CD4-positive, alpha-beta memory T cell (primary cell): ENCODE results near the gene SEC24C. TPM values are rescaled to one million over a fixed set of nuclear protein-coding genes. Genes with fewer than 3 reads are reported as not detected.

Source experiments
- CTCF ChIA-PET: fragments of 350-600 bp; sonication (Branson Sonifier 250); formaldehyde crosslinking; loops from one replicate; lab custom pipeline; 2021; ENCODE audit warnings: inconsistent platforms; ENCODE audit not compliant: partially characterized antibody; lab: Charles Lee
- POLR2A ChIA-PET: fragments of 350-600 bp; sonication (Branson Sonifier 250); formaldehyde crosslinking; loops from one replicate; lab custom pipeline; 2021; ENCODE audit not compliant: partially characterized antibody; lab: Charles Lee
- DNase-seq, 5 donors: peaks; one replicate each; pipeline versions ENCODE4 v3.0.0 to v3.0.0-alpha.2; 2020 to 2022; ENCODE audit warnings: mixed read lengths in 1 of 5
- H3K27ac ChIP-seq: one replicate; pipeline ENCODE4 v1.7.0; 2013; ENCODE audit warnings: low read depth, low read length
- H3K27me3 ChIP-seq: 2 replicates; pipeline ENCODE4 v1.7.0; 2013; ENCODE audit warnings: mild to moderate bottlenecking, low read length, moderate library complexity; ENCODE audit not compliant: insufficient read depth
- H3K36me3 ChIP-seq: 2 replicates; pipeline ENCODE4 v1.7.0; 2013; ENCODE audit warnings: mild to moderate bottlenecking, low read length, moderate library complexity; ENCODE audit not compliant: insufficient read depth
- H3K4me1 ChIP-seq: 2 replicates; pipeline ENCODE4 v1.7.0; 2013; ENCODE audit warnings: mild to moderate bottlenecking, low read length, moderate library complexity; ENCODE audit not compliant: insufficient read depth
- H3K4me3 ChIP-seq, 2 donors: one replicate each; pipeline ENCODE4 v1.7.0; 2013; ENCODE audit warnings: low read length in 2 of 2, mild to moderate bottlenecking in 1 of 2
- H3K9me3 ChIP-seq, 2 donors: one replicate each; pipeline ENCODE4 v1.7.0; 2013; ENCODE audit warnings: low read length in 2 of 2, control low read depth in 1 of 2; ENCODE audit not compliant: control insufficient read depth in 1 of 2
- H3K27ac Mint-ChIP-seq, 7 donors: one replicate each; pipeline ENCODE4 v1.8.0; 2020 to 2021; ENCODE audit warnings: mixed read lengths in 7 of 7, mild to moderate bottlenecking in 6 of 7, inconsistent platforms in 3 of 7, moderate library complexity in 3 of 7
- H3K27me3 Mint-ChIP-seq, 2 donors: one replicate each; pipeline ENCODE4 v1.8.0; 2020 to 2021; ENCODE audit warnings: mixed read lengths in 2 of 2
- H3K36me3 Mint-ChIP-seq, 2 donors: one replicate each; pipeline ENCODE4 v1.8.0; 2020 to 2021; ENCODE audit warnings: mixed read lengths in 2 of 2, inconsistent platforms in 1 of 2, mild to moderate bottlenecking in 1 of 2
- H3K4me1 Mint-ChIP-seq, 4 donors: one replicate each; pipeline ENCODE4 v1.8.0; 2020 to 2021; ENCODE audit warnings: mixed read lengths in 4 of 4, mild to moderate bottlenecking in 1 of 4
- H3K4me3 Mint-ChIP-seq, 8 donors: one replicate each; pipeline ENCODE4 v1.8.0; 2020 to 2021; ENCODE audit warnings: mixed read lengths in 8 of 8, mild to moderate bottlenecking in 7 of 8, moderate library complexity in 6 of 8, inconsistent platforms in 3 of 8
- H3K9me3 Mint-ChIP-seq, 8 donors: one replicate each; pipeline ENCODE4 v1.8.0; 2020 to 2021; ENCODE audit warnings: mixed read lengths in 8 of 8, mild to moderate bottlenecking in 5 of 8, inconsistent platforms in 3 of 8, moderate library complexity in 1 of 8
- intact Hi-C: fragments of 100-400 bp; cut with micrococcal nuclease; formaldehyde crosslinking; loops from one replicate; pipeline ENCODE4 v1.15.1; 2023
- polyA plus RNA-seq, 2 donors: library from polyadenylated mRNA; unstranded; fragments of 300-500 nt; fragmentation: Illumina TruSeq; gene quantifications; one replicate each; pipeline ENCODE4 v1.2.3, GENCODE V29; 2021
- total RNA-seq, 2 experiments: library from RNA; stranded (reverse); gene quantifications; one replicate each; pipeline ENCODE4 v1.2.3, GENCODE V29; 2021

Gene SEC24C
- total and polyA plus RNA-seq, 4 experiments from 2014 or later: 32.5 to 127 (median 97.5) TPM

DNA sequence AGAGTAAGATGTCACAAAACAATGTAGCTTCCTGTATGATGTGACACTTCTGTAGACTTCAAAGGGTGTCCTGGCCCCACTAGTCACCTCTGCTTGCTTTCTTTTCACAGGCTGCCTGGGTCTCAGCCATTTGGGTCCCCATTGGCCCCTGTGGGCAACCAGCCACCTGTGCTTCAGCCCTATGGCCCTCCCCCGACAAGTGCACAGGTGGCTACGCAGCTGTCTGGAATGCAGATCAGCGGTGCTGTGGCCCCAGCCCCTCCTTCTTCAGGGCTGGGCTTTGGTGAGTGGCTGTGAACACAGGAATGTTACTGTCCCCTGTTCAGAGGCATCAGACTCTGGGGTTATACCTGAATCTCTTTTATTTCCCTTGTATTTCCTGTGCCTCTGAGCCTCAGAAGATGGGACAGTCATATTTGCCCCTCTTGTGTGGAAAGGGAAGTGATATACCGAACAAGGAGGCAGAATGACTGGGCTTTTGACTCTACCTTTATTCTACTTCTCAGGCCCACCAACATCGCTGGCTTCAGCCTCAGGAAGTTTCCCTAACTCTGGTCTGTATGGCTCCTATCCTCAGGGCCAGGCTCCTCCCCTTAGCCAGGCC lies 15.4 kb downstream of the SEC24C start:
- DNase-seq: peak; percentile 70 to 92 (median 73)
- Mint-ChIP-seq H3K4me3 (peak overlapping the region; percentile 26 to 79 (median 61)), H3K4me1 (peaks cover 29 to 64% (median 50%) of the 10 kb centered on the region in 4 donors), H3K27me3 (no peaks in the 10 kb centered on the region), H3K9me3 (no peaks in the 10 kb centered on the region), H3K27ac (peak overlapping the region; percentile 76 to 93 (median 90)), H3K36me3 (peaks cover 50 to 71% of the 10 kb centered on the region in 2 donors)
- POLR2A ChIA-PET: interaction anchor here (0.9 to 6.4 kb wide), 10 partner anchors 9 to 30 kb away, joined by 3 to 73 read pairs (median 5); partner anchors contain the start of genes CHCHD1 and SEC24C
- Histone ChIP-seq H3K36me3 (peaks cover 50% of the 10 kb centered on the region), H3K4me3 (peak overlapping the region in 1 of 2 donors; percentile 42), H3K27me3 (no peaks in the 10 kb centered on the region), H3K9me3 (no peaks in the 10 kb centered on the region), H3K27ac (peak overlapping the region; percentile 48), H3K4me1 (peaks cover 62% of the 10 kb centered on the region)
- CTCF ChIA-PET: interaction anchor here (0.7 to 5.8 kb wide), 3 partner anchors 10 to 180 kb away, joined by 3 to 50 read pairs (median 6); a partner anchor contains a TSS
- intact Hi-C loops: loop anchor here (1.0 kb wide), 1 partner anchor 13 kb away; a partner anchor contains a TSS

DNA sequence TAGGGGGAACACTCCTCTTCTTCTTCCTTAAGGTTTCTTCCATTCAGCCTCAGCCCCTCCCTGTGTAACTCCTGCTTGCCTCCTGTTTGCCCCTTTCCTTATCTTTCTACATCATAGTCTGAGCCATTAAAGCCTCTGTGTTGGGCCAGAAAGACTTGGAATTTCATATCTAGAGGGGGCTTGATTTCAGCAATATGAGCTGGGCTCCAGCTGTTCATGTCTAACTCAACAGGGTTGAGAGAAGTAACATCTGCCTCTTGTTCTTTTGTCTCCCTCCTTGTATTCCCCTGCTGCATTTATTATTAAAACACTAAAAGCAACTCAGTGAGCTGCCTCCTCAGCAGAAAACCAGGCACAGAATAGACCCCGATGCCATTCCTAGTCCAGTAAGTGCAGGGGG lies 17.6 kb downstream of the SEC24C start:
- Mint-ChIP-seq H3K36me3 (peaks cover 62 to 84% of the 10 kb centered on the region in 2 donors), H3K4me3 (no peak overlapping the region), H3K27ac (peak overlapping the region; percentile 42 to 87 (median 74)), H3K9me3 (peaks cover 0 to under 1% (median 0%) of the 10 kb centered on the region in 8 donors), H3K27me3 (no peaks in the 10 kb centered on the region), H3K4me1 (peaks cover 25 to 53% (median 43%) of the 10 kb centered on the region in 4 donors)
- H3K27ac ChIP-seq: no peak overlapping the region
- DNase-seq: no peak
- no peaks in the 10 kb centered on the region for H3K27me3 ChIP-seq
- peaks cover 69% of the 10 kb centered on the region for H3K36me3 ChIP-seq
- H3K4me3 ChIP-seq: no peak overlapping the region
- POLR2A ChIA-PET: interaction anchor here (1.3 to 6.4 kb wide), 2 partner anchors 10 to 31 kb away, joined by 5 to 73 read pairs; a partner anchor contains a TSS
- CTCF ChIA-PET: interaction anchor here (1.3 to 1.8 kb wide), 2 partner anchors 8 to 10 kb away, joined by 3 to 10 read pairs; a partner anchor contains a TSS
- no peaks in the 10 kb centered on the region for H3K9me3 ChIP-seq
- intact Hi-C loops: no loop called here
- peaks cover 58% of the 10 kb centered on the region for H3K4me1 ChIP-seq

DNA sequence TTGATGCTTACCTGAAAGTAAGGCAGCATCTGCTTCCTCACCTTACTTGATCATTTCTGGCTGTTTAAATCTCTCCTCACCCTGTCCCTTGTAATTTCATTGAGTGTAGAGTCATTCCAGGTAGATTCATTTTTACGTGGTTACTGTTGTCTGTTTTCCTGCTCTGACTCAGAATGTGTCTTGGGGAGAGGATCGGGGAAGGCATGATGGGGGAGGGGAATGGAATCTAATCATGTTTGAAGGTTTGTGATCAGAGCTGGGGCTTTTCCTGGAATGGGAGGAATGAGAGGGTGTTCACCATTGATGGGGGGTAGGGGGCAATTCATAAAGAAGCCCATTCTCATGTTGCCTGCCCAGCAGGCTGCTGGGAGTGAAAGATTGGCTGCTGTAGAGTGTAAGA lies 18.7 kb downstream of the SEC24C start:
- peaks cover 25 to 48% (median 37%) of the 10 kb centered on the region in 4 donors for H3K4me1 Mint-ChIP-seq
- H3K27me3 Mint-ChIP-seq: no peaks in the 10 kb centered on the region
- POLR2A ChIA-PET: interaction anchor here (1.0 to 6.4 kb wide), 3 partner anchors 9 to 23 kb away, joined by 3 to 73 read pairs (median 3); a partner anchor contains a TSS
- no peak for DNase-seq
- H3K4me1 ChIP-seq: peaks cover 51% of the 10 kb centered on the region
- peaks cover 0 to 2% (median 0%) of the 10 kb centered on the region in 8 donors for H3K9me3 Mint-ChIP-seq
- peaks cover 69 to 86% of the 10 kb centered on the region in 2 donors for H3K36me3 Mint-ChIP-seq
- intact Hi-C loops: no loop called here
- H3K4me3 ChIP-seq: no peak overlapping the region
- H3K36me3 ChIP-seq: peaks cover 70% of the 10 kb centered on the region
- H3K9me3 ChIP-seq: no peaks in the 10 kb centered on the region
- H3K27ac Mint-ChIP-seq: peak overlapping the region; percentile 73 to 92 (median 85)
- CTCF ChIA-PET: interaction anchor here (1.2 to 11.0 kb wide), 4 partner anchors 9 to 18 kb away, joined by 3 to 101 read pairs (median 6); partner anchors contain the start of gene CHCHD1
- peak overlapping the region; percentile 45 for H3K27ac ChIP-seq
- no peak overlapping the region for H3K4me3 Mint-ChIP-seq
- H3K27me3 ChIP-seq: no peaks in the 10 kb centered on the region

DNA sequence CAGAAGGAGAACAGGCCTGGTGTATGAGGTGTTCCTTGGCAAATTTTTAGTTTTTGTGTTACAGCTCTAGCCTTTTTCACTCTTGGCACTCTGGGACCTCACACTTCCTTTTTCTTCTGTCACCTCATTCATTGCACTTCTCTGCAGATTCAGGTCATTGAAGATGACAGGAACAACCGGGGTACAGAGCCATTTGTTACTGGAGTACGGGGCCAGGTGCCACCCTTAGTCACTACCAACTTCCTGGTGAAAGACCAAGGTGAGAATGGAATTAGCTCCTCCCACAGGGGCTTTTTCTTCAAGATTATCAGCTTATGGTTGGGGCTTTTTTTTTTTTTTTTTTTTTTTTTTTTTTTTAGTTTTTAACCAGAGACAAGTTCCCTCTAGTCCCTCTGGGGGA lies 19.2 kb downstream of the SEC24C start:
- H3K27ac Mint-ChIP-seq: peak overlapping the region in 6 of 7 donors; percentile 73 to 92 (median 86)
- H3K4me3 ChIP-seq: no peak overlapping the region
- intact Hi-C loops: no loop called here
- peak in 2 of 5 donors; percentile 38 to 81 for DNase-seq
- peaks cover 70% of the 10 kb centered on the region for H3K36me3 ChIP-seq
- POLR2A ChIA-PET: interaction anchor here (1.0 to 6.4 kb wide), 3 partner anchors 9 to 22 kb away, joined by 3 to 73 read pairs (median 3); a partner anchor contains a TSS
- no peaks in the 10 kb centered on the region for H3K27me3 Mint-ChIP-seq
- H3K27ac ChIP-seq: peak overlapping the region; percentile 45
- H3K9me3 Mint-ChIP-seq: peaks cover 0 to 2% (median 0%) of the 10 kb centered on the region in 8 donors
- H3K36me3 Mint-ChIP-seq: peaks cover 69 to 89% of the 10 kb centered on the region in 2 donors
- H3K4me1 Mint-ChIP-seq: peaks cover 22 to 47% (median 34%) of the 10 kb centered on the region in 4 donors
- peaks cover 51% of the 10 kb centered on the region for H3K4me1 ChIP-seq
- no peaks in the 10 kb centered on the region for H3K27me3 ChIP-seq
- H3K4me3 Mint-ChIP-seq: no peak overlapping the region
- no peaks in the 10 kb centered on the region for H3K9me3 ChIP-seq
- CTCF ChIA-PET: interaction anchor here (1.2 to 11.0 kb wide), 4 partner anchors 8 to 19 kb away, joined by 3 to 101 read pairs (median 8); partner anchors contain the start of gene CHCHD1

DNA sequence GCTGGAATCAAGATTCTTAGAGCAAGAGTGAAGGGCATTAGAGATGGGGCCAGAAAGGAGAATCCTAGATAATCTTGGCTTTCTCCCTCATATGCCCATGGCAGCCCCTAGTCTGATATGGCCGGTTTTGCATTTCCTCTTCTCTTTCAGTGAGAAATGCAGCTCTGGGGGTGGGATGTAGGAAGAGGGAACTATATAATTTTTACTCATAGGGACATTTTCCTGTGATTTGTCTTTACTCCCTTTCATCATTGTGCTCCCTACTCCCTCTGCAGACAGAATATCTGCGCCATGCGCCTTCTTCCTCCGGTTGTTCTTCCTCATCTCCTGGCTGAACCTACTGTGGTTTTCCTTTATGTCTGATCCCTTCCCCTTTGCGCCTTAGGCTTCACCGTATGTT lies 20.9 kb downstream of the SEC24C start:
- Histone ChIP-seq H3K4me1 (peaks cover 47% of the 10 kb centered on the region), H3K27me3 (no peaks in the 10 kb centered on the region), H3K36me3 (peaks cover 76% of the 10 kb centered on the region), H3K4me3 (no peak overlapping the region), H3K9me3 (no peaks in the 10 kb centered on the region), H3K27ac (no peak overlapping the region)
- H3K4me1 Mint-ChIP-seq: peaks cover 19 to 47% (median 33%) of the 10 kb centered on the region in 4 donors
- peak overlapping the region in 1 of 8 donors; percentile 33 for H3K4me3 Mint-ChIP-seq
- peaks cover 0 to 2% (median 0%) of the 10 kb centered on the region in 8 donors for H3K9me3 Mint-ChIP-seq
- no peaks in the 10 kb centered on the region for H3K27me3 Mint-ChIP-seq
- DNase-seq: no peak
- peaks cover 75 to 91% of the 10 kb centered on the region in 2 donors for H3K36me3 Mint-ChIP-seq
- intact Hi-C loops: no loop called here
- ChIA-PET CTCF (interaction anchor here (0.6 to 11.0 kb wide), 3 partner anchors 9 to 24 kb away, joined by 3 to 101 read pairs (median 5); partner anchors contain the start of gene CHCHD1), POLR2A (no interaction called here)
- H3K27ac Mint-ChIP-seq: peak overlapping the region in 5 of 7 donors; percentile 31 to 87 (median 54)

DNA sequence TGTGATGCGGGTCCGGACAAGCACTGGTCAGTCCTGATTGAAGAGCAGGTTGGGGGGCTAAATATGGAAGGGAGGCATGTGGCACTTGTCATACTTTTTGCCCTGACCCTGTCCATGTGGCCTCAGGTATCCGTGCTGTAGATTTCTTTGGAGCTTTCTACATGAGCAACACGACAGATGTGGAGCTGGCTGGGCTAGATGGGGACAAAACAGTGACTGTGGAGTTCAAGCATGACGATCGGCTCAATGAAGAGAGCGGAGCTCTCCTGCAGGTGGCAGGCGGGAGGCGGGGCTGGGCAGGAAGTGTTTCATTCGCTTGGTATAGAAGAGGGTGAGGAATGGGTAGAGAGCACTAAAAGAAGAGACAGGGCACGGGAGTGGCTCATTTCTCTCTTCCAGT lies 24.7 kb downstream of the SEC24C start:
- POLR2A ChIA-PET: interaction anchor here (1.1 to 10.1 kb wide), 11 partner anchors 10 to 110 kb away, joined by 3 to 286 read pairs (median 6); partner anchors contain the start of genes CHCHD1, SEC24C and ZSWIM8
- Histone ChIP-seq H3K27me3 (no peaks in the 10 kb centered on the region), H3K27ac (peak overlapping the region; percentile 50), H3K4me1 (peaks cover 36% of the 10 kb centered on the region), H3K36me3 (peaks cover 48% of the 10 kb centered on the region), H3K4me3 (no peak overlapping the region), H3K9me3 (no peaks in the 10 kb centered on the region)
- H3K36me3 Mint-ChIP-seq: peaks cover 46 to 84% of the 10 kb centered on the region in 2 donors
- H3K4me3 Mint-ChIP-seq: peak overlapping the region in 6 of 8 donors; percentile 4 to 73 (median 40)
- peak overlapping the region; percentile 42 to 87 (median 78) for H3K27ac Mint-ChIP-seq
- H3K9me3 Mint-ChIP-seq: peaks cover 0 to 2% (median 0%) of the 10 kb centered on the region in 8 donors
- no peaks in the 10 kb centered on the region for H3K27me3 Mint-ChIP-seq
- peaks cover 17 to 53% (median 29%) of the 10 kb centered on the region in 4 donors for H3K4me1 Mint-ChIP-seq
- CTCF ChIA-PET: interaction anchor here (1.0 to 11.0 kb wide), 10 partner anchors 11 to 110 kb away, joined by 3 to 101 read pairs (median 8); partner anchors contain the start of genes CHCHD1, SEC24C and ZSWIM8
- intact Hi-C loops: no loop called here
- DNase-seq: peak; percentile 67 to 79 (median 68)
